A673 (cell line): Measurements from ENCODE around the gene LEAP2. TPM values are rescaled to one million over a fixed set of nuclear protein-coding genes. Genes with fewer than 3 reads are reported as not detected.

Experiments
- Bru-seq: library from RNA; stranded (reverse); fragments of 400-500 nt; gene quantifications from one replicate; lab custom pipeline; 2021; lab: Mats Ljungman, UMichigan
- BruChase-seq, 2 experiments: library from RNA; stranded (reverse); fragments of 400-500 nt; gene quantifications; one replicate each; lab custom pipeline; 2021; lab: Mats Ljungman, UMichigan
- BruUV-seq: library from RNA; stranded (reverse); fragments of 400-500 nt; replicated peaks from 2 replicates; lab custom pipeline; 2021; lab: Mats Ljungman, UMichigan
- CTCF ChIA-PET: fragments of 300-600 bp; sonication (Branson Sonifier 250); formaldehyde crosslinking; loops from one replicate; lab custom pipeline; 2022; ENCODE audit warnings: antibody characterized with exemption; lab: Charles Lee
- POLR2A ChIA-PET: fragments of 300-600 bp; sonication (Branson Sonifier 250); formaldehyde crosslinking; loops from one replicate; lab custom pipeline; 2022; ENCODE audit warnings: antibody characterized with exemption; ENCODE audit not compliant: low non-redundant PET; lab: Charles Lee
- DNase-seq: peaks from one replicate; pipeline ENCODE4 v3.0.0-alpha.2; 2015; ENCODE audit warnings: low spot score
- H3K27ac ChIP-seq: fragments of 200-600 bp; sonication (generic); 2 replicates; pipeline ENCODE4 v1.5.1; 2016; ENCODE audit warnings: mixed run types, low read depth, mild to moderate bottlenecking, mixed read lengths, antibody characterized with exemption, low read length; ENCODE audit not compliant: poor library complexity, severe bottlenecking
- H3K27me3 ChIP-seq: fragments of 200-600 bp; sonication (generic); replicated peaks from 2 replicates; pipeline ENCODE4 v1.6.1; 2017; ENCODE audit warnings: mixed run types, low read depth, mild to moderate bottlenecking, mixed read lengths, antibody characterized with exemption, low read length; ENCODE audit not compliant: insufficient read depth, poor library complexity
- H3K36me3 ChIP-seq: fragments of 200-600 bp; sonication (generic); 2 replicates; pipeline ENCODE4 v1.6.1; 2016; ENCODE audit warnings: mixed run types, mild to moderate bottlenecking, mixed read lengths, antibody characterized with exemption, low read length; ENCODE audit not compliant: insufficient read depth, poor library complexity, severe bottlenecking
- H3K4me1 ChIP-seq: fragments of 200-600 bp; sonication (generic); 2 replicates; pipeline ENCODE4 v1.6.1; 2017; ENCODE audit warnings: mixed run types, mild to moderate bottlenecking, mixed read lengths, antibody characterized with exemption, low read length; ENCODE audit not compliant: insufficient read depth, poor library complexity, severe bottlenecking
- H3K4me3 ChIP-seq: fragments of 200-600 bp; sonication (generic); 2 replicates; pipeline ENCODE4 v1.5.1; 2016; ENCODE audit warnings: low read depth, mixed run types, mild to moderate bottlenecking, mixed read lengths, low read length; ENCODE audit not compliant: poor library complexity, severe bottlenecking
- H3K9me3 ChIP-seq: fragments of 200-600 bp; sonication (generic); 2 replicates; pipeline ENCODE4 v1.6.1; 2016; ENCODE audit warnings: mixed run types, low read depth, mild to moderate bottlenecking, mixed read lengths, antibody characterized with exemption, low read length; ENCODE audit not compliant: poor library complexity, severe bottlenecking
- CTCF ChIP-seq: fragments of 300-800, 200-600 bp; sonication (generic); conservative IDR thresholded peaks from 2 replicates; pipeline ENCODE4 v1.5.1; 2017; ENCODE audit warnings: low read depth, mild to moderate bottlenecking, antibody characterized with exemption, low read length, moderate library complexity, mixed read lengths
- EZH2 ChIP-seq: fragments of 200-600 bp; sonication (generic); IDR thresholded peaks from 2 replicates; pipeline ENCODE4 v1.6.1; 2017; ENCODE audit warnings: borderline replicate concordance, low read depth, mild to moderate bottlenecking, mixed read lengths, antibody characterized with exemption, low read length; ENCODE audit not compliant: poor library complexity, severe bottlenecking
- intact Hi-C: fragments of 100-400 bp; cut with micrococcal nuclease; formaldehyde crosslinking; loops from one replicate; pipeline ENCODE4 v1.10.0; 2022; ENCODE audit not compliant: unreplicated experiment
- long read RNA-seq: library from polyadenylated mRNA; stranded (forward); transcript quantifications from one replicate; pipeline ENCODE4 v2.0.0, GENCODE V29; 2022
- total RNA-seq: library from RNA; stranded (reverse); gene quantifications from 2 replicates; pipeline ENCODE4 v1.2.3, GENCODE V29; 2021

Gene LEAP2
- total RNA-seq = 2.9 and 4.0 TPM in 2 replicates
- percentile 63 among the genes with signal in this experiment for Bru-seq, nascent RNA
- BruChase-seq, experiment 1, labeled RNA remaining after a 2-hour chase = percentile 62 among the genes with signal in this experiment
- percentile 50 among the genes with signal in this experiment for BruChase-seq, experiment 2, labeled RNA remaining after a 6-hour chase
- long read RNA-seq, partial matches to known transcripts = 0 of 5 reads
- long read RNA-seq, other reads (novel, unspliced or antisense) = 4 of 5 reads

- BruUV-seq = no TSS peak
- Histone ChIP-seq H3K27me3 (no peaks in the 10 kb centered on the region), H3K27ac (no peak within 1 kb of the TSS), H3K4me3 (no peak within 1 kb of the TSS), H3K4me1 (no peaks in the 10 kb centered on the region), H3K9me3 (no peaks in the 10 kb centered on the region), H3K36me3 (peaks cover 26% of the 10 kb centered on the region)
- no peak for TF ChIP-seq CTCF
- no peak for TF ChIP-seq EZH2
- ChIA-PET POLR2A (no interaction called here), CTCF (no interaction called here)
- DNase-seq = no peak
- intact Hi-C loops = no loop called here
These were observed at the start of gene LEAP2 for GRCh38 chr5:132873119-132873929. TSS of gene LEAP2 (plus strand) at chr5:132873668. CDS start at chr5:132873695, 27 bp downstream.

- BruUV-seq = no TSS peak
- POLR2A ChIA-PET = no interaction called here
- CTCF ChIA-PET = no interaction called here
- H3K4me3 ChIP-seq = no peak overlapping the region
- no peak for TF ChIP-seq EZH2
- TF ChIP-seq CTCF = no peak
- H3K27me3 ChIP-seq = peaks cover 6% of the 10 kb centered on the region
- peaks cover 3% of the 10 kb centered on the region for H3K4me1 ChIP-seq
- H3K27ac ChIP-seq = no peak overlapping the region
- DNase-seq = no peak
- intact Hi-C loops = no loop called here
- H3K36me3 ChIP-seq = no peaks in the 10 kb centered on the region
- no peaks in the 10 kb centered on the region for H3K9me3 ChIP-seq
These were observed 49.0 kb upstream of the LEAP2 start for GRCh38 chr5:132824426-132824825.

GRCh38 chr5:132825033-132825833, 48.2 kb upstream of the LEAP2 start:
- Histone ChIP-seq H3K9me3 (no peaks in the 10 kb centered on the region), H3K4me3 (no peak overlapping the region), H3K27me3 (peaks cover 9% of the 10 kb centered on the region), H3K36me3 (no peaks in the 10 kb centered on the region), H3K27ac (no peak overlapping the region), H3K4me1 (peaks cover 2% of the 10 kb centered on the region)
- ChIA-PET CTCF (no interaction called here), POLR2A (no interaction called here)
- no peak for DNase-seq
- intact Hi-C loops = no loop called here
- TF ChIP-seq CTCF (no peak), EZH2 (no peak)
- BruUV-seq = no TSS peak
